HG02798 (cell line): ENCODE results near the gene ZNF284.
"Not testable (repeated sequence)": the region's sequence is repeated elsewhere in the genome, so short reads cannot be mapped to it uniquely, and the experiment has no call there.

ENCODE experiments used
- ATAC-seq: cut with Tn5 transposase; IDR thresholded peaks from one replicate; pipeline ENCODE4 v1.9.1; 2021; ENCODE audit warnings: mild to moderate bottlenecking; ENCODE audit not compliant: unreplicated experiment, poor library complexity

ZNF284 gene

DNA sequence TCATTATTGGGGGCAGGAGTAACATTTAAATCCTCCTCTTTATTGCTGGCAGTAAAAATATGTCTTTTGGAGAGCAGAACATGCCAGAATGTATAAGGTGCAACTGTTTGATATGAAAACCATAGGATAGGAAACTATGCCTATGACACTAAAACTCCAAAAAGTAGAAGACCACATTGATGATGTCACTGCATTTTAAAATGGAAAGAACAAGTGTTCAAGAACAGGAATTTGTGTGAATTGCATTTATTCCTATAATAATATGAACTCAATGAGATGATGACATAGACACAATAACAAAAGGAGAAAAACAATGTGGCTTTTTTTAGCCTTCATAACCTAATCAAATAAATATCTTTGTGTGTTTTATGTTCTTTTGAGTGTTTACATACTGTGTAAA, 37.5 kb downstream of the ZNF284 start:
- ATAC-seq = no peak

DNA sequence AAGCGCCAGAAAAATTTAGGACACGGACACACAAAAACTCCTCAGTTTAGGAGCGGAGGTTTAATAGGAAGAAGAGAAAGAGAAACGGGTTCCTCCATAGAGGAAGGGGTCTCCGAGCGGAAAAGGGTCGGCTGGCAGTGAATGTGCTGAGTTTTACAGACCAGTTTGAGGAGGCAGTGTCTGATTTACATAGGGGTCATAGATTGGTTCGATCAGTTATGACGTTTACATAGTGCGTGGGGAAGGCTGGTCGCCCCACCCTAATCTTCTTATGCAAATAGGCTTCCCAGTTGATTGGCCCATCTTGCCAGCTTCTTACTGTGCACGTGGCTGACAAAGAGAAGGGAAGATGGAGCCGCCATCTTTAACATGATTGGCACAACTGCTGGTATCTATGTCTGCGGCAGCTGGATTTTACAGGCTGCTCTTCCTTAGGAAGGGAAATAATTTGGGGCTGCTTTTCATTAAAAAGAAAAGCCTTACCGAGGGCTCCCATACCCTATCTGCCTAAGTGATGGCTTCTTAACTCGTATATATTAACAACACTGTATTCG, 40.0 kb downstream of the ZNF284 start:
- no peak for ATAC-seq

DNA sequence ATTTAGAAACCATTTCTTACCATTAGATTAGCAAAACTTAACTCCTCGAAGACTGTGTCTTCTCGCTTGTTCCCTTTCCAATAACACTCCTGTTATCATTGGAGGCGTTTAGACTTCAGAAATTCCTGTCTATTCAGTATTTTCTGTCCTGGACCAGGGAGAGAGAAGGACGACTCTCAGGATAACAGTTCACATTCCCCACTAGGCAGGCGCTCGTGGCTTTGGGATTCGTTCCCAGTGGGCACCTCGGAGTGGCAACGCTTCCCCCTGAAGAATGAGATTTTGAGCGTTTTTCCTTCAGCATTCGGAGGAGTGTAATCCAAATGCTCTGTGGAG, 40.8 kb downstream of the ZNF284 start:
- no peak for ATAC-seq

DNA sequence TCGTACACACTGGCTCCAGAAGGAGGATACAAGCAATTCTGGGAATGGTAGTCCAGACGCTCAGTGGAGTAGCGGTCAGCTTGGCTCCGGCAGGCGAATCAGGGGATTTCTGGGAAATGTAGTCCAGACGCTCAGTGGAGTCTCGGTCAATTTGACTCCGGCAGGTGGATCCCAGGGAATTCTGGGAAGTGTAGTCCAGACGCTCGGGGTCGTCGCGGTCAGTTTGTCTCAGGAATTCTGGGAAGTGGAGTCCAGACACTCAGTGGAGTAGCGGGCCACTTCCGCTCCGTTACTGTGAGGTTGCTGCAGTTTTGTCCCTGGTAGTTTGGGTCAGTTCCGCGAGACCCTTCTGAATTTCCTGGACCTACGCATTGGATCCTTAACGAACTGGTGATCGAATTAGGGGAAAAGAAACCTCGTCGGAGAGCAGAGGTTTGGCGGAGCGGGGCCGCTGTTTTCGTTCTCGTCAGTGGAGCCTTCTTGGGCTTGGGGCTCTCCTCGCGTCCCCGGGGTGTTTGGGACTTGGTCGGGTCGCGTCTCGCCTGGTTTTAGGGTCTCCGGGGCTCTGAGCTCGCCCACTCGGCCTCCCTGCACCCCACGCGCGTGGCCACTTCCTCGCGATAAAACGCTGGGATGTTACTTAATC, 41.3 kb downstream of the ZNF284 start, which contains the start of gene ZNF225:
Gene ZNF225, plus strand, starts transcription at position 262 of the 646 bp plus-strand sequence. CDS start 2,429 bp downstream, outside the sequence.
- peak; percentile 98 for ATAC-seq

DNA sequence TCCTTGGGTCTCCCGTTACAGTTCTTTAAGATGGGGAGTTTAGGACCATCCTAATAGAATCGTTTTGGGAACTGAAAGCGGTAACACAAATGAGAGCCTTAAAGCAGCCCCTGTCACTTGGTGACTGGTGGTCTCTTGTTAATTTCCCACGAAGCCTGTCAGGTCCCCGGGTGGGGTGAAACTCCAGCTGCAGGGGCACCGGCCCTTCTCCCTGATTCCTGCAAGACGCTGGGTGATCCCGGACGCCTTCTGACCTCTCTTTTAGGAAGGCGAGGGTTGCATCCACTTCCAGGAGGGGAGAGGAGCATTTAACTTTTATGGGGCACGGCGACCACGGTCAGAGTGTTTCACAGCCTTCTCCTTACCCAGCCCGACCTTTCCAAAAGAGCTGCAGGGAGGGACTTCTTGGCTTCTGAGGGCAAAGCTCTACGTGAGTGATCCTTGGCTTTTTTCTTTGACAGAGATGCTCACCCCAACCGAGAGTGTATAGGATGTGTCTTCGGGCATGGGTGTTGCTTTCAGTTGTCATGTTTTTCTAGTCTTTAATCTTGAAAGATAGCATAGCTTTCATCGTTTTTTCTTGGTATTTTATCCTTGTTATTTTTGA, 41.9 kb downstream of the ZNF284 start:
- ATAC-seq = peak; percentile 13

DNA sequence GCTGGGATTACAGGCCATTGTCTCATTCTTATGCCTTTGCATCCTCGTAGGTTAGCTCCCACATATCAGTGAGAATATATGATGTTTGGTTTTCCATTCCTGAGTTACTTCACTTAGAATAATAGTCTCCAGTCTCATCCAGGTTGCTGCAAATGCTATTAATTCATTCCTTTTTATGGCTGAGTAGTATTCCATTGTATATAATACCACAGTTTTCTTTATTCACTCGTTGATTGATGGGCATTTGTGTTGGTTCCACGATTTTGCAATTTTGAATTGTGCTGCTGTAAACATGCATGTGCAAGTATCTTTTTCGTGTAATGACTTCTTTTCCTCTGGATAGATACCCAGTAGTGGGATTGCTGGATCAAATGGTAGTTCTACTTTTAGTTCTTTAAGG, 49.2 kb downstream of the ZNF284 start:
- ATAC-seq = not testable (repeated sequence)

DNA sequence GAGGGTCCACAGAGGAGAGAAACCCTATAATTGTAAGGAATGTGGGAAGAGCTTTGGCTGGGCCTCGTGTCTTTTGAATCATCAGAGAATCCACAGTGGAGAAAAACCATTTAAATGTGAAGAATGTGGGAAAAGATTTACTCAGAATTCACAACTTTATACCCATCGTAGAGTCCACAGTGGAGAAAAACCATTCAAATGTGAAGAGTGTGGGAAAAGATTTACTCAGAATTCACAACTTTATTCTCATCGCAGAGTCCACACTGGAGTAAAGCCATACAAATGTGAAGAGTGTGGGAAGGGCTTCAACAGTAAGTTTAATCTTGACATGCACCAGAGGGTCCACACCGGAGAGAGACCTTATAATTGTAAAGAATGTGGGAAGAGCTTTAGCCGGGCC, 60.0 kb downstream of the ZNF284 start:
- no peak for ATAC-seq
